PC-9 (cell line): ENCODE data around the gene SYT8. TPM values are rescaled to one million over a fixed set of nuclear protein-coding genes. Genes with fewer than 3 reads are reported as not detected.
A peak's percentile ranks its signal among the peaks of the same experiment; 100 is the strongest.

Experiments
- Bru-seq: library from RNA; stranded (reverse); fragments of 400-500 nt; gene quantifications from one replicate; lab custom pipeline; 2021; lab: Mats Ljungman, UMichigan
- BruChase-seq, 2 experiments: library from RNA; stranded (reverse); fragments of 400-500 nt; gene quantifications; one replicate each; lab custom pipeline; 2021; lab: Mats Ljungman, UMichigan
- BruUV-seq: library from RNA; stranded (reverse); fragments of 400-500 nt; replicated peaks from 2 replicates; lab custom pipeline; 2021; lab: Mats Ljungman, UMichigan
- CTCF ChIA-PET: fragments of 300-600 bp; sonication (Branson Sonifier 250); formaldehyde crosslinking; loops from one replicate; lab custom pipeline; 2022; ENCODE audit warnings: antibody characterized with exemption; lab: Charles Lee
- POLR2A ChIA-PET: fragments of 300-600 bp; sonication (Branson Sonifier 250); formaldehyde crosslinking; loops from one replicate; lab custom pipeline; 2022; ENCODE audit warnings: antibody characterized with exemption; ENCODE audit not compliant: unreplicated experiment; lab: Charles Lee
- DNase-seq, 2 experiments: peaks; one replicate each; pipeline versions ENCODE4 v3.0.0 to v3.0.0-alpha.2; 2015 to 2022; ENCODE audit warnings: mixed read lengths in 1 of 2
- H2AFZ ChIP-seq: fragments of 200-600 bp; sonication (generic); 2 replicates; pipeline ENCODE4 v1.8.1; 2017; ENCODE audit warnings: antibody characterized with exemption
- H3F3A ChIP-seq: fragments of 200-600 bp; sonication (generic); 2 replicates; pipeline ENCODE4 v1.8.1; 2017; ENCODE audit warnings: antibody characterized with exemption, mild to moderate bottlenecking, low read depth; ENCODE audit not compliant: insufficient read depth
- H3K27ac ChIP-seq: fragments of 200-600 bp; sonication (generic); 2 replicates; pipeline ENCODE4 v1.6.1; 2016; ENCODE audit warnings: mixed run types
- H3K27me3 ChIP-seq: fragments of 200-600 bp; sonication (generic); 2 replicates; pipeline ENCODE4 v1.6.1; 2016; ENCODE audit warnings: low read depth, mixed run types; ENCODE audit not compliant: insufficient read depth
- H3K36me3 ChIP-seq: fragments of 200-600 bp; sonication (generic); 2 replicates; pipeline ENCODE4 v1.6.1; 2016; ENCODE audit warnings: low read depth, mixed run types
- H3K4me1 ChIP-seq: fragments of 200-600 bp; sonication (generic); replicated peaks from 2 replicates; pipeline ENCODE4 v1.6.1; 2016; ENCODE audit warnings: mixed run types; ENCODE audit not compliant: insufficient read depth
- H3K4me2 ChIP-seq: fragments of 200-600 bp; sonication (generic); 2 replicates; pipeline ENCODE4 v1.6.1; 2017; ENCODE audit warnings: mixed run types
- H3K4me3 ChIP-seq: fragments of 200-600 bp; sonication (generic); 2 replicates; pipeline ENCODE4 v1.6.1; 2016; ENCODE audit warnings: mixed run types
- H3K79me2 ChIP-seq: fragments of 200-600 bp; sonication (generic); 2 replicates; pipeline ENCODE4 v1.6.1; 2017; ENCODE audit warnings: low read depth, mixed run types
- H3K9me2 ChIP-seq: fragments of 200-600 bp; sonication (generic); 2 replicates; pipeline ENCODE4 v1.8.1; 2017; ENCODE audit warnings: mild to moderate bottlenecking; ENCODE audit not compliant: insufficient read depth
- H3K9me3 ChIP-seq: fragments of 200-600 bp; sonication (generic); 2 replicates; pipeline ENCODE4 v1.8.1; 2016; ENCODE audit warnings: low read depth; ENCODE audit not compliant: insufficient read depth
- H4K20me1 ChIP-seq: fragments of 200-600 bp; sonication (generic); 2 replicates; pipeline ENCODE4 v1.8.1; 2017; ENCODE audit not compliant: insufficient read depth
- EZH2 ChIP-seq: fragments of 200-600 bp; sonication (generic); IDR thresholded peaks from 2 replicates; pipeline ENCODE4 v1.8.0; 2017; ENCODE audit warnings: antibody characterized with exemption, low read depth
- intact Hi-C: fragments of 100-400 bp; cut with micrococcal nuclease; formaldehyde crosslinking; loops from one replicate; pipeline ENCODE4 v1.10.0; 2022; ENCODE audit not compliant: unreplicated experiment
- long read RNA-seq: library from polyadenylated mRNA; stranded (forward); transcript quantifications from one replicate; pipeline ENCODE4 v2.0.0, GENCODE V29; 2022
- total RNA-seq: library from RNA; stranded (reverse); gene quantifications from 2 replicates; pipeline ENCODE4 v1.2.3, GENCODE V29; 2021
- TF ChIP-seq, protein P1 (sequence below): fragments of 200-600 bp; sonication (generic); conservative IDR thresholded peaks from 2 replicates; pipeline ENCODE4 v1.6.1; 2017; ENCODE audit warnings: mixed run types, antibody characterized with exemption, mild to moderate bottlenecking, moderate library complexity

Gene SYT8, protein sequence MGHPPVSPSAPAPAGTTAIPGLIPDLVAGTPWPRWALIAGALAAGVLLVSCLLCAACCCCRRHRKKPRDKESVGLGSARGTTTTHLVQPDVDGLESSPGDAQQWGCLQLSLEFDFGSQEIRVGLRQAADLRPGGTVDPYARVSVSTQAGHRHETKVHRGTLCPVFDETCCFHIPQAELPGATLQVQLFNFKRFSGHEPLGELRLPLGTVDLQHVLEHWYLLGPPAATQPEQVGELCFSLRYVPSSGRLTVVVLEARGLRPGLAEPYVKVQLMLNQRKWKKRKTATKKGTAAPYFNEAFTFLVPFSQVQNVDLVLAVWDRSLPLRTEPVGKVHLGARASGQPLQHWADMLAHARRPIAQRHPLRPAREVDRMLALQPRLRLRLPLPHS
- 8.9 and 12.1 TPM in 2 replicates for total RNA-seq
- Bru-seq, nascent RNA, result percentile 38 among the genes with signal in this experiment
- BruChase-seq, experiment 1, labeled RNA remaining after a 2-hour chase, result percentile 41 among the genes with signal in this experiment
- BruChase-seq, experiment 2, labeled RNA remaining after a 6-hour chase, result percentile 61 among the genes with signal in this experiment
- long read RNA-seq, partial matches to known transcripts, result 3 of 19 reads
- long read RNA-seq, other reads (novel, unspliced or antisense), result 14 of 19 reads

DNA sequence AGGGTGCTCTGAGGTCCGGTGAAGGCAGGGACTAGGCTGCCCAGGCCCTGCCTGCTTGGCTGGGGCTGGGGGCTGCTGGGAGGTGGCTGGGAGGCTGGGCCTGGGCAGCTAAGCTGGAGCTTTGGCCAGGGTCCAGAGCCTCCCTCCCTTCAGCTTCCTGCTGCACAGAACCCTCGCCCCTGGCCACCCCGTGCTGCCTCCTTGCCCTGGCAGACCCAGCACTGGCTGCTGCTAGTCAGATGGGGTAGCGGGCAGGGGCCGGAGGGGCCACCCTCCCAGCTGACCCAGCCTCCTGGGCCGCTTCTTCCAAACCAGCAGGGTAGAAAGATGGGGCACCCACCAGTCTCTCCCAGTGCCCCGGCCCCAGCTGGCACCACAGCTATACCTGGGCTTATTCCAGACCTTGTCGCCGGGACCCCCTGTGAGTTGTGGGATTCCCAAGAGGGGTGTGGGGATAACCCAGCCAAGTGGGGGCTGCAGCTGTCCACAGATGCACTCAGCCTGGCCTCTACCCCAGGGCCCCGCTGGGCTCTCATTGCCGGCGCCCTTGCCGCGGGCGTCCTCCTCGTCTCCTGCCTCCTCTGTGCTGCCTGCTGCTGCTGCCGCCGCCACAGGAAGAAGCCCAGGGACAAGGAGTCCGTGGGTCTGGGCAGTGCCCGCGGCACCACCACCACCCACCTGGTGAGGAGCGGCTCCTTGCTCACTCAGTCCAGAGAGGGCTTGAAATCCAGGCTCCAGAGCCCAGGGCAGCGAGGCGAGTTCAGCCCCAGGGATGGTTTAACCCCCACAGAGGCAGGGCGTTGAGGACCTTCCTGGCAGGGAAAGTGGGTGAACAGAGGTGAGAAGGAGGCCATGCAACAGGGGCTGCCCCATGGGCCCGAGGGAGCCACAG is at the start of gene SYT8:
SYT8 (plus strand) TSS at position 212 of the 892 bp plus-strand sequence; CDS start at position 328, 116 bp downstream.
- H3K79me2 ChIP-seq, result no peaks in the 10 kb centered on the region
- TF ChIP-seq, protein P1, sequence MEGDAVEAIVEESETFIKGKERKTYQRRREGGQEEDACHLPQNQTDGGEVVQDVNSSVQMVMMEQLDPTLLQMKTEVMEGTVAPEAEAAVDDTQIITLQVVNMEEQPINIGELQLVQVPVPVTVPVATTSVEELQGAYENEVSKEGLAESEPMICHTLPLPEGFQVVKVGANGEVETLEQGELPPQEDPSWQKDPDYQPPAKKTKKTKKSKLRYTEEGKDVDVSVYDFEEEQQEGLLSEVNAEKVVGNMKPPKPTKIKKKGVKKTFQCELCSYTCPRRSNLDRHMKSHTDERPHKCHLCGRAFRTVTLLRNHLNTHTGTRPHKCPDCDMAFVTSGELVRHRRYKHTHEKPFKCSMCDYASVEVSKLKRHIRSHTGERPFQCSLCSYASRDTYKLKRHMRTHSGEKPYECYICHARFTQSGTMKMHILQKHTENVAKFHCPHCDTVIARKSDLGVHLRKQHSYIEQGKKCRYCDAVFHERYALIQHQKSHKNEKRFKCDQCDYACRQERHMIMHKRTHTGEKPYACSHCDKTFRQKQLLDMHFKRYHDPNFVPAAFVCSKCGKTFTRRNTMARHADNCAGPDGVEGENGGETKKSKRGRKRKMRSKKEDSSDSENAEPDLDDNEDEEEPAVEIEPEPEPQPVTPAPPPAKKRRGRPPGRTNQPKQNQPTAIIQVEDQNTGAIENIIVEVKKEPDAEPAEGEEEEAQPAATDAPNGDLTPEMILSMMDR, result no peak
- no peak for TF ChIP-seq EZH2
- no peaks in the 10 kb centered on the region for H3K27me3 ChIP-seq
- H3K4me2 ChIP-seq, result peak within 1 kb of the TSS; percentile 83
- H3F3A ChIP-seq, result no peaks in the 10 kb centered on the region; the same call in 1 of the 2 replicates
- 0 out of 2 replicates have a peak within 1 kb of the TSS, but pooled peaks have one; percentile 24 for H3K4me3 ChIP-seq
- intact Hi-C loops, result loop anchor here (1.0 to 2.0 kb wide), 3 partner anchors 130 to 316 kb away; no protein-coding TSS in a partner anchor
- POLR2A ChIA-PET, result interaction anchor here (0.6 to 1.4 kb wide), 4 partner anchors 12 to 566 kb away, joined by 5 to 7 read pairs (median 6); partner anchors contain the start of gene TSSC4
- H3K4me1 ChIP-seq, result peaks cover 49% of the 10 kb centered on the region
- no peaks in the 10 kb centered on the region for H4K20me1 ChIP-seq
- peak in 1 of 2 experiments; percentile 37 for DNase-seq
- no peak within 1 kb of the TSS for H2AFZ ChIP-seq
- no peaks in the 10 kb centered on the region for H3K9me3 ChIP-seq
- CTCF ChIA-PET, result interaction anchor here (0.7 to 1.5 kb wide), 4 partner anchors 63 to 156 kb away, joined by 3 to 12 read pairs (median 4); no protein-coding TSS in a partner anchor
- H3K36me3 ChIP-seq, result no peaks in the 10 kb centered on the region
- BruUV-seq, result TSS peak; percentile 26
- H3K9me2 ChIP-seq, result no peaks in the 10 kb centered on the region
- H3K27ac ChIP-seq, result peak within 1 kb of the TSS; percentile 60

DNA sequence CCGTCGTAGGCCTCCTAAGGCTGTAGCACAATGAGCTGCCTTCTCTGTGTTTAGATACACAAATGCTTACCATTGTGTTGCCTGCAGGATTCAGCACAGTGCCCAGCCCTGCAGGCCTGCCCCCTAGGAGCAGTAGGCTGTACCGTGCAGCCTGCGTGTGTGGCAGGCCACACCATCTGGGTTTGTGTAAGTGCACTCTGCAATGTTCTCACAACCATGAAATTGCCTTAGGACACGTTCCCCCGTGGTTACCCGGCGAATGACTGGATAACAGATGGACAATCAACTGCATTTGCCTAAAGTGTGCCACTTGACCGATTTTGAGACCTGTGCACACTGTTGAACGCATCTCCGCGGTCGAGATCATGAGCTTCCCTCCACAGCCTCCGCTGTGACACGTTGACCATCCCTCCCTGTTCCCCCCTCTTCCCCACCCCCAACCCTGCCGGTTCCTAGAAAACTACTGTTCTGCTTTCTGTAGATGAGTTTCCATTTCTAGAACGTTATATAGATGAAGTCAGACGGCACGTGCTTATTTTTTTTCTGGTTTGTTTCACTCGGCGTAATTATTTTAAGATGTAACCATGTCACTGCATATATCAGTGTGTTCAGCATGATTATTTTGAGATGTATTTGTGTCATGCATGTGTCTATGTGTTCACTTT is 48.9 kb upstream of the SYT8 start:
- no peaks in the 10 kb centered on the region for H3K36me3 ChIP-seq
- no peak overlapping the region for H3K4me2 ChIP-seq
- no peaks in the 10 kb centered on the region for H3K9me2 ChIP-seq
- POLR2A ChIA-PET, result no interaction called here
- peaks cover 18% of the 10 kb centered on the region for H3K4me1 ChIP-seq
- CTCF ChIA-PET, result no interaction called here
- H2AFZ ChIP-seq, result no peak overlapping the region
- H3K9me3 ChIP-seq, result no peaks in the 10 kb centered on the region
- no peak for DNase-seq
- intact Hi-C loops, result no loop called here
- H4K20me1 ChIP-seq, result no peaks in the 10 kb centered on the region
- H3K27ac ChIP-seq, result no peak overlapping the region
- no TSS peak for BruUV-seq
- H3K79me2 ChIP-seq, result no peaks in the 10 kb centered on the region
- no peaks in the 10 kb centered on the region for H3F3A ChIP-seq
- no peak overlapping the region for H3K4me3 ChIP-seq
- no peaks in the 10 kb centered on the region for H3K27me3 ChIP-seq
- TF ChIP-seq, protein P1, result no peak
- TF ChIP-seq EZH2, result no peak
